Ammon's horn (tissue), 1 donor: Measurements from ENCODE around the gene MAGEA6.
A peak's percentile ranks its signal among the peaks of the same experiment; 100 is the strongest.
"Not testable (repeated sequence)": the region's sequence is repeated elsewhere in the genome, so short reads cannot be mapped to it uniquely, and the experiment has no call there.

Experiments used
- DNase-seq: peaks from one replicate; pipeline ENCODE4 v3.0.0-alpha.2; 2016; ENCODE audit warnings: low spot score

Gene MAGEA6, protein sequence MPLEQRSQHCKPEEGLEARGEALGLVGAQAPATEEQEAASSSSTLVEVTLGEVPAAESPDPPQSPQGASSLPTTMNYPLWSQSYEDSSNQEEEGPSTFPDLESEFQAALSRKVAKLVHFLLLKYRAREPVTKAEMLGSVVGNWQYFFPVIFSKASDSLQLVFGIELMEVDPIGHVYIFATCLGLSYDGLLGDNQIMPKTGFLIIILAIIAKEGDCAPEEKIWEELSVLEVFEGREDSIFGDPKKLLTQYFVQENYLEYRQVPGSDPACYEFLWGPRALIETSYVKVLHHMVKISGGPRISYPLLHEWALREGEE

DNA sequence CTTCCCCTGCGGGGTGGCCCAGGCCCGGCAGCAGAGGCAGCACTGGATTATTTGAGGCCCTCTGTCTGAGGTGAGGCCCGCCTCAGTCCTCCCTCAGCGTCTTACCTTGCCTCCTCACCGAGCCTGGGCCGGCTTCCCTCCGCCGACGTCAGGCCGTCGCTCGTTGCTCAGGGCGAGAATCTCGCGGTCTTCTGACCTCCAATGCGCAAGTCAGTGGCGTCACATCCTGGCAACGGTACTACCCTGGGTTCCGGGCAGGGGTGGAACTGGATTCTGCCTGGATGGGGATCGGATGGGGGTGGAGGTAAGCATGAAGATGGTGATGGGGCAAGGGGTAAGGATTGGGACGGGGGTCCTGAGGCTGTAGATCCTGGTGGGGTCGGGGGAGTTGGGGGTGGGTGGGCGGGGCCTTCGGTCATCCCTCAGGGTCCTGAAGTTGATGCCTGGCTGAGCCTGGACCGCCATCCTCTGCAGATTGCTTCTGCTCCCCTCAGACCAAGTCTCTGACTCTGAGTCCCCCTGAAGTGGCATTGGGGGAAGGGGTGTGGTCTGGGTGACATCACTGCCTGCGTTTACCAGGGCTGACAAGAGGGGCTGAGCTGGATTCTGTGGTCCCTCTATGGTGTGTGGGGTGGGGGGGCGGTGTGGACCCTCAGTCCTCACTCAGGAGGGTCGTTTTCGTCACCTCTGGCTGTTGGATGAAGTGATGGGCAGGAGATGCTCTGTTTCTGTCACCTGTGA lies at the start of gene MAGEA6:
TSS of gene MAGEA6 (minus strand) at position 141 of the 741 bp plus-strand sequence. CDS start 2,039 bp downstream, outside the sequence.
- DNase-seq, result not testable (repeated sequence)

DNA sequence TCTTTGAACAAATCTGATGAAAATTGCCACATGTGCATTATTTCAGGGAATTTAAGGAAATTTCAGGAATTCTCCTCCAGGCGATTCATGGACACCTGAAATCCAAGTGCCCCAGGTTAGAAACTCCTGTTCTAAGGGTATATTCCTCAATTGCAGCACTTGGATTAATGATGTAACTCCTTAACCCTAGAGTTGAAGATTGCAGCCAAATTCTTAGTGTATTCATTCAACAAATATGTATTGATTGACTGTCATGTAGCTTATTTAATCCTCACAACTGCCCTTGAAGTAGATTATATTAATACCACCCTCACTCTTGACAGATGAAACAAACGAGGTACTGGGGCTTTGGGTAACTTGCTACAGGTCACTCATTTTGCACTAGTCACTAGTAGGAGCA lies 49.8 kb upstream of the MAGEA6 start:
- DNase-seq, result no peak

DNA sequence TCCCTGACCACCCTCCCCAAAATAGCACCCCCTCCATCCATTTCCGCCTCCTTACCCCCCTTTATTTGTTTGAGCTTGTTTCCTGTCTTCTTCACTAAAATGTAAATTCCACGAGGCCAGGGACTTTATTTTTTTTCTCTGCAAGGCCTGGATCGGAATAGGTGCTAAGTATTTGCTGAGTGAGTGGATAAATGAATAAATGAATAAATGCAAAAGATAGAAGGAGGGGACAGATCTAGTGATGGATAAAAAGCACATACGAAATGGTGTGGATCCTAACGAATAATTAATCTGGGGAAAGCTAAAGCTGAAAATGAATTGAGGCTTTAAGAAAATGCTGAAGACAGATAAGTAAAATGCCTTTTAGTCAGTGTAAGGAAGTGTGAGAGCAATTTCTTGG lies 48.9 kb upstream of the MAGEA6 start:
- no peak for DNase-seq

DNA sequence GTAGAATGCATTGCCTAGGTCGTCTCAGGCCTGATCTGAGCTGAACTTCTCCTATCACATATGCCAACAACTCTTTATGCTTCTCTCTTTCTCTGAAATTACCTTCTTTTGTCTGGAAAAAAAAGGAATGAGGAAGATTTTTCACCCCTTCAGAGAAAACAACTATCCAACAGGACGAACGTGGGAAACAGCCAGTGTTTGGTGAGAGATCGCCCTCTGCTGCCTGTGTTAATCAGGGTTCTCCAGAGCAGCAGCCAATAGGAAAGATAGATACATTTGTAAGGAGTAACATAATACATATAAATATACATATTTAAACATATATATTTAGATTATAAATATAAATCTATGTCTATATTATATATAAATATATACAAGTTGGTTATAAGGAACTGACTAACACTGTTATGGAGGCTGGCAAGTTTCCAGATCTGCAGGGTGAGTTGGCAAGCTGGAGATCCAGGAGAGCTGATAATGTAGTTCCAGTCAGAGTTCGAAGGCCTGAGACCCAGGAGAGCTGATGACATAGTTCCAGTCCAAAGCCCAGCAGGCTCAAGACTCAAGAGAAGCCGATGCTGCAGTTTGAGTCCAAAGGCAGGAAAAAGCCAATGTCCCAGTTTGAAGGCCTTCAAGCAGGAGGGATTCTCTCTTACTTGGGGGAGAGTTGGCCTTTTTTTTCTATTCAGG lies 47.7 kb upstream of the MAGEA6 start:
- peak; percentile 64 for DNase-seq

DNA sequence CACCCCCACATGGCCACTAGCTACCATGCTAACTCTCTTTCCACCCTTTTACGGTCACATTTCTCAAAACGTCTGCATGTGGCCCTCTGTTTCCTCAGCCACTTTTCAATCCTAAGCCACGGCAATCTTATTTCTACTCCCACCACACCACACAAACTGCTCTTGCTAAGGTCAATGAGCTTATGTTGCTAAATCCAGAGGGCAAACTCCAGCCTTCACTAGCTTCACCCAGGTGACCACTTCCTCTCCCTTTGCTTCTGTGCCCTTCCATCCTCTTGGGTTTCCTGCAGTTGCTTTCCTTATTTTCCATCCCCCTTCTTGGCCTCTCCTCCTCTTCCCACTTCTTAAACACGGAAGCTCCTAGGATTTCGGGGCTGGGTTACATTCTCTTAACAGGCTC lies 44.6 kb upstream of the MAGEA6 start:
- DNase-seq, result no peak

DNA sequence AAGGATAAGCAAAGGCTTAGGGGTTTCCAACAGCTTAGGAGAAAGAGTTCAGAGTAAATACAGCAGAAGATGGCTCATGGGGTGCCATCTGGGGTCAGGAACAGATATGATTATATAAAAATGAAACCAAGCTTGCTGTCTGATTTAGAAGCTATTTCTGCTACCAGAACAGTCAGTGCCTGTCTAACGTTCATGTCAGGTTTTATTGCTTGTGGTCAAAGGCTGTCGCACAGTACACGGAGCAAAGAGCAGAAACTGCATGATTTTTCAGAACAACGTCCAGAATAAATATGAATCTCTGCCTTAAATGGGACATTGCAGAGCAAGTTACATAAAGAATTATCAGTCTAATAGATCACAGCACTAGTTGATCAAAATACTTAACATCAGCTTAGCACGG lies 43.7 kb upstream of the MAGEA6 start:
- DNase-seq, result no peak

DNA sequence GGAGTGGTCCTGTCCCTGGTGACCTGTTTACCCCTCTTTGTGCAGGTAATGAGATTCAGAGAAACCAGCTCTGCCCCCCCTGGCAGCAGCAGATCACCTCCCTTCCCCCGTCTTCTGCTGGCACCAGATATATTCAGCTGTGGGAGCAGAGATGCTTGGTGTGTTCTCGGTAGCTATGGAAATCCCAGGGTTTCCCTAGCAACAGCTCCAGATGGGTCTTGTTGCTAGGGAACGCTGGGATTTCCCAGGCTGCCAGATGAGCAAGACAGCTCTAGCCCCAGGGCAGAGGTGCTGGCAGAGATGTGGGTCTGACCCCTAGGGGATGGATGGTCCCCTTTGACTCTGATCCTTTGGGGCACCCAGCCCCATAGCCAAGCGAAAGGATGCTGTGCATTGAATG lies 40.9 kb upstream of the MAGEA6 start:
- DNase-seq, result no peak

DNA sequence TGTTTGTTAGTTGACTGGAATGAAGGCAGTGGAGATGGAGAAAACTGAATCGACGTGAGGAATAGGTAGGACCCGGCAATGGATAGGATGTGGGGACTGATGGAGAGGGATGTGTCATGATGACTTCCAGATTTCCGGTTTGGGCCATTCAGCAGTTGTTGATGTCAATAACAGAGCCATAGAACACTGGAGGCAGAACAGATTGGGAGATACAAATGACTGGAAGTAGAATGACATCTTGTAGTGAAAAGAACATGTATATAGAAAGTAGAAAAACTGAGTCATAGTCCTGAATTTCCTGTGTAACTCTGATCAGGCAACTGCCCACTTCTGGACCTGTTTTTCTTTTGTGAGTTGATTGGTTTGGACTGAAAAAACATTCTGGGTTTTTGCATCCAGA lies 36.5 kb upstream of the MAGEA6 start:
- DNase-seq, result no peak

DNA sequence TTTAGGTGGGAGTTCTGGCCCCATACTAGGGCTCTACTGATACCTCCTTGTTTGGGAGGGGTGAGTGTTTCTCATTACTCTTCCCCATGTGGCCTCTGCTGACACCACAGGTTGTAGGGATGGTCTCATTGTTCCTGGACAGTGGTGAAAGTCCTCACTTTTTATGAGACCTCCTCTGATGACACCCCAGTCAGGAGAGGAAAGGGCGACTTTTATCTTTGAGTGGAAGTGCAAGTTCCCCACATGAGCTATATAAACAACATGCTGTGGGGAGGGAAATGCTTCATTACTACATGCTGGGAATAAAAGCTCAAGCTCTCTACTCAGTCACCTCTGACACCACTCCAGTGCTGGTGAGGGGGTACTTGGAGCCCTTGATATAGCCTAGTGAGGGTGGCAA lies 29.5 kb upstream of the MAGEA6 start:
- DNase-seq, result no peak

DNA sequence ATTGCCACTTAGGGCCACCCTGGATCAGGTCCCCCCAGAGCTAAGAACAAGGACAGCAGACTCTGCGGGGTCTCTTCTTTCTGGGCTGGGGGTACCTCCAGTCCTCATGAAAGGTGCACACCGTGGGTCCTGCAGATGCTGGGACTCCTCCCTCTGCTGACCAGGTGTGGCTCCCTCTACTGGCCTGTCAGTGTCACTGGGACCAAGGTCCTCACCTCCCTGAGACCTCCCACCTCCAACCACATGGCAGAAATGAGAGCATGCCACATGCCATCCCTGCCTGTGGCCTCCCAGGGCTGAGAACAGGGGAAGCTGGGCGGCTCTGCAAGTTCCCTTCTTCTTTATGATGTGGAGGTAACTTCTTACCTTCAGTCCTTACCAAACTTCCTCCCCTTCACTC lies 17.6 kb upstream of the MAGEA6 start:
- not testable (repeated sequence) for DNase-seq

DNA sequence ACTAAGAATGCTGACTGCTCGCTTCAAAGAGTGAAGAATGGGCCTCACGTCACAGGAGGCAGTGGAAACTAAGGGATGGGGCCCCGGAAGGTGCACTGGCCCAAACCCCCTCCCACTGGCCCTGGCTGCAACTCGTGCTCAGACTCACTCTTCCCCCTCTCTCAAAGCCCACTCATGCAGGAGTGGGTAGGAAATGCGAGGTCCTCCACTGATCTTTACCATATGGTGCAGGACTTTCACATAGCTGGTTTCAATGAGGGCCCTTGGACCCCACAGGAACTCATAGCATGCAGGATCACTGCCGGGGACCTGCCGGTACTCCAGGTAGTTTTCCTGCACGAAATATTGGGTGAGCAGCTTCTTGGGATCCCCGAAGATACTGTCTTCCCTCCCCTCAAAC lies 2.9 kb downstream of the MAGEA6 start:
- DNase-seq, result not testable (repeated sequence)

DNA sequence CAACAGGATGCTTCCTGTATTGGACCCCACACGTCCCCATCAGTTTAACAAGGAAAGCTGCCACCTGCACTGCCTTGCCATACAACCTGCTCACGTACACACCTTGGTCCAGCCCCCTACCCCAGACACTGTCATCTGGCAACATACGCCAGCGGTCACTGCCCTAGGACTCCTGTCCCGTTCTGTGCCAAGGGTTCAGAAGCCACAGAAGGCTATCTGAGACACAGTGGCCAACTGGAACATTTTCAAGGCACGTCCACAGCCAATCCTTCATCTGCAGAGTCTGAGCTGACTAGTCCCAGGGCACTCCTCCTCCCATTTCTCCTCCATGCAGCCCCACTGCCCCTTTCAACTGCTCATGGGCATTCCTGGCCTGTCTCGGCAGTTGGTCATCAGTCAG lies 7.9 kb downstream of the MAGEA6 start:
- DNase-seq, result not testable (repeated sequence)

DNA sequence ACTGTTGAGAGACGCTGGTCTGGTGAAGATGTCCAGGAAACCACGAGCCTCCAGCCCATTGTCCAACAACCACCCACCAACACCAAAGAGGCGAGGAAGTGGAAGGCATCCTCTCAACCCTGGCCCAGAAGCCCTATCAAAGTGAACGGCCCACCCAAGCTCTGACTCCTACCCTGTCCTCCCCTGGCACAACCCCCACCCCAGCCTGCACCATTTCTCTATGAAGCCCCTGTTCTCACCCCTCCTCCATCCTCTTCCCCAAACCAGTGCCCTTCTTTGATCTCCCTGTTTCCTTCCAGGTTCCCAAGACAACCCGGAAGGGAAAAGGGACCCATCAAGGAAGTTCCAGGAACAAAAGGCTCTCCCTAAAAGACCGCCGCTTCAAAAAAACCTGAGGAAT lies 9.9 kb downstream of the MAGEA6 start:
- DNase-seq, result not testable (repeated sequence)

DNA sequence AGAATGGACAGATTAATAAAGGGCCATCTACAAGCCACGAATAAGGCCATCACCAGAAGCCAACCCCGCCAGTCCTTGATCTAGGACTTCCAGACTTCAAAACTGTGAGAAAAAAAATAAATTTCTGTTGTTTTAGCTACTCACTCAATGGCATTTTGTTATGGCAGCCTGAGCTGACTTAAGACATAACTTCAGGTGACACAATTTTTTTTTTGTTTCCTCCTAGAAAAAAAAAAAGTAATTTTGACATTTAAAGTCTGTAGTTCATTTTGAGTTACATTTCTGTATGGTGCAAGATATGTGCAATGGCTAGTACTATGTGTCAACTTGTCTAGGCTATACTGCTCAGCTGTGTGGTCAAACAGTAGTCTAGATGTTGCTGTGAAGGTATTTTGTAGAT lies 10.6 kb downstream of the MAGEA6 start, which contains the start of gene CSAG3:
TSS of gene CSAG3 (plus strand) at position 301 of the 400 bp plus-strand sequence.
- not testable (repeated sequence) for DNase-seq

DNA sequence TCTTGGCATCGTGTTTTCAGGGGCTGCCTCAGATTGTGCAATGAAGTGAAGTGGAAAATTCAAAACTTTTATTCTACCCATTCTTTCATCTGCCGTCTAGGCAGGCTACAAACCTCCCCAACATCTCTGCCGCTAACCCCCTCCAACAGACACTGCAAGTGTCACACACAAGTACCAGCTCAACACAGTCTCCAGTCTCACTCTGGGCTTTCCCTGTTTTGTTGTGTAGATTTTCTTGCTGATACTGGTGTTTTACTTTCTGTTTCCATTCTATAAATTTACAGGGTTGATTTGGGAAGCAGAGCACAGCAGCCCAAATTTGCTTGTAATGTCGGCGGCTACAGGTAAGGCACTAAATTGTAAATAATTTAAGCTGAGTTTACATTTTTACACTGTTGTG lies 14.6 kb downstream of the MAGEA6 start:
- not testable (repeated sequence) for DNase-seq

DNA sequence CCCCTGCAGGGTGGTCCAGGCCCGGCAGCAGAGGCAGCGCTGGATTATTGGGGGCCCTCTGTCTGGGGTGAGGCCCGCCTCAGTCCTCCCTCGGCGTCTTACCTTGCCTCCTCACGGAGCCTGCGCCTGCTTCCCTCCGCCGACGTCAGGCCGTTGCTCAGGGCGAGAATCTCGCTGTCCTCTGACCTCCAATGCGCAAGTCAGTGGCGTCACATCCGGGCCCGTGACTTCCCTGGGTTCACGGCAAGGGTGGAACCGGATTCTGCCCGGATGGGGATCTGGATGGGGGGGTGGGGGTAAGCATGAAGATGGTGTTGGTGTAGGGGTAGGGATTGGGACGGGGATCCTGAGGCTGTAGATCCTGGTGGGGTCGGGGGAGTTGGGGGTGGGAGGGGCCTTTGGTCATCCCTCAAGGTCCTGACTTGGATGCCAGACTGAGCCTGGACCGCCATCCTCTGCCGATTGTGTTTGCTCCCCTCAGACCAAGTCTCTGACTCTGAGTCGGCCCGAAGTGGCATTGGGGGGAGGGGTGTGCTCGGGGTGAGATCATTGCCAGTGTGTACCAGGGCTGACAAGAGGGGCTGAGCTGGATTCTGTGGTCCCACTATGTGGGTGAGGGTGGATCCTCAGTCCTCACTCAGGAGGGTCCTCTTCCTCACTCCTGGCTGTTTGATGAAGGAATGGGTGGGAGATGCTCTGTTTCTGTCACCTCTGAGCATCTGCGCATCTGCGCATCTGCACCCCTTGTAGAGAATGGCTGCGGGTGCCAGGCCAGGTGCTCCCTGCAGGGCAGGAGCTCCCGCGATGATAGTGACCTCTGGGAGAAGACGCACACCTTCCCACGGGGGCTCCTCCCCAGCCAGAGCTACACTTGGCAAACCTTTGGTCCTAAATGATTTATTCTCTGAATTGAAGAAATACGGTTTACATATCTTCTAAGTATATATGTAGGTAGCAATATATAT lies 15.5 kb downstream of the MAGEA6 start, which contains the start of gene MAGEA2:
TSS of gene MAGEA2 (minus strand) at position 157 of the 965 bp plus-strand sequence. CDS start 2,479 bp downstream, outside the sequence.
- DNase-seq, result not testable (repeated sequence)

DNA sequence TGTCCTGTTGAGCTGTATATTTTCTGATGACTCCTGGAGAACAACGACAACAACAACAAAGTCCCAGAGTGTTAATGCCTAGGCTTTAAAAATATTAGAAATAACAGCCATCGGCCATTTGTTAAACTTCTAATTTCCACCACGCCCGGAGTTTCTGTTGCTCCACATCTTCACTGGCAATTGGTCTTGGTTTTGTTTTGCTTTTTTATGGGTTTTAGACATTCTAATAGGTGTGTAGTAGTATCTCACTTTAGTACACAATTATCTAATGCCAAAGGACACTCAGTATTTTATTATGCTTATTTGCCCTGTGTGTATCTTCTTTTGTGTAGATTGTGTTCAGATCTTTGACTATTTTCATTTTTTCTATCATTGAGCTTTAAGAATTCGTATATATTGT lies 30.9 kb downstream of the MAGEA6 start:
- DNase-seq, result no peak

DNA sequence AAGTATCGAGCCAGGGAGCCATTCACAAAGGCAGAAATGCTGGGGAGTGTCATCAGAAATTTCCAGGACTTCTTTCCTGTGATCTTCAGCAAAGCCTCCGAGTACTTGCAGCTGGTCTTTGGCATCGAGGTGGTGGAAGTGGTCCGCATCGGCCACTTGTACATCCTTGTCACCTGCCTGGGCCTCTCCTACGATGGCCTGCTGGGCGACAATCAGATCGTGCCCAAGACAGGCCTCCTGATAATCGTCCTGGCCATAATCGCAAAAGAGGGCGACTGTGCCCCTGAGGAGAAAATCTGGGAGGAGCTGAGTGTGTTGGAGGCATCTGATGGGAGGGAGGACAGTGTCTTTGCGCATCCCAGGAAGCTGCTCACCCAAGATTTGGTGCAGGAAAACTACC lies 33.0 kb downstream of the MAGEA6 start:
- not testable (repeated sequence) for DNase-seq

DNA sequence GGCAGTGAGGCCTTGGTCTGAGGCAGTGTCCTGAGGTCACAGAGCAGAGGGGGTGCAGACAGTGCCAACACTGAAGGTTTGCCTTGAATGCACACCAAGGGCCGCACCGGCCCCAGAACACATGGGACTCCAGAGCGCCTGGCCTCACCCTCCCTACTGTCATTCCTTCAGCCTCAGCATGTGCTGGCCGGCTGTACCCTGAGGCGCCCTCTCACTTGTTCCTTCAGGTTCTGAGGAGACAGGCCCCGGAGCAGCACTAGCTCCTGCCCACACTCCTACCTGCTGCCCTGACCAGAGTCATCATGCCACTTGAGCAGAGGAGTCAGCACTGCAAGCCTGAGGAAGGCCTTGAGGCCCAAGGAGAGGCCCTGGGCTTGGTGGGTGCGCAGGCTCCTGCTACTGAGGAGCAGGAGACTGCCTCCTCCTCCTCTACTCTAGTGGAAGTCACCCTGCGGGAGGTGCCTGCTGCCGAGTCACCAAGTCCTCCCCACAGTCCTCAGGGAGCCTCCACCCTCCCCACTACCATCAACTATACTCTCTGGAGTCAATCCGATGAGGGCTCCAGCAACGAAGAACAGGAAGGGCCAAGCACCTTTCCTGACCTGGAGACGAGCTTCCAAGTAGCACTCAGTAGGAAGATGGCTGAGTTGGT lies 33.5 kb downstream of the MAGEA6 start:
- DNase-seq, result no peak

DNA sequence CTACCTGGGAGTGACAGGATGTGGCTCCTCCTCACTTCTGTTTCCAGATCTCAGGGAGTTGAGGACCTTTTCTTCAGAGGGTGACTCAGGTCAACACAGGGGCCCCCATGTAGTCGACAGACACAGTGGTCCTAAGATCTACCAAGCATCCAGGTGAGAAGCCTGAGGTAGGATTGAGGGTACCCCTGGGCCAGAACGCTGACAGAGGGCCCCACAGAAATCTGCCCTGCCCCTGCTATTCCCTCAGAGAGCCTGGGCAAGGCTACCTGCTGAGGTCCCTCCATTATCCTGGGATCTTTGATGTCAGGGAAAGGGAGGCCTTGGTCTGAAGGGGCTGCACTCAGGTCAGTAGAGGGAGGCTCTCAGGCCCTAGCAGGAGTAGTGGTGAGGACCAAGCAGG lies 34.4 kb downstream of the MAGEA6 start:
- DNase-seq, result no peak
